HG03342 (cell line): Measurements from ENCODE around the gene PGPEP1.
"Not testable (repeated sequence)": the region's sequence is repeated elsewhere in the genome, so short reads cannot be mapped to it uniquely, and the experiment has no call there.

ENCODE experiments used
- ATAC-seq: cut with Tn5 transposase; IDR thresholded peaks from one replicate; pipeline ENCODE4 v1.9.1; 2021; ENCODE audit warnings: mild to moderate bottlenecking, moderate library complexity; ENCODE audit not compliant: unreplicated experiment

Gene PGPEP1

GRCh38 chr19:18308051-18308947 is 32.1 kb upstream of the PGPEP1 start:
- ATAC-seq: no peak

GRCh38 chr19:18308948-18309325 is 31.5 kb upstream of the PGPEP1 start:
- ATAC-seq: no peak

GRCh38 chr19:18309525-18310064 is 30.8 kb upstream of the PGPEP1 start:
- ATAC-seq: no peak

- ATAC-seq: no peak
Measured at GRCh38 chr19:18310118-18310909, 30.1 kb upstream of the PGPEP1 start.

- no peak for ATAC-seq
Measured at GRCh38 chr19:18310966-18311365, 29.4 kb upstream of the PGPEP1 start.

GRCh38 chr19:18311502-18312091 is 28.8 kb upstream of the PGPEP1 start:
- no peak for ATAC-seq

GRCh38 chr19:18312092-18312534 is 28.3 kb upstream of the PGPEP1 start:
- no peak for ATAC-seq

GRCh38 chr19:18313398-18313797 is 27.0 kb upstream of the PGPEP1 start:
- no peak for ATAC-seq

- no peak for ATAC-seq
Measured at GRCh38 chr19:18317961-18318800, 22.2 kb upstream of the PGPEP1 start.

GRCh38 chr19:18319591-18320135 is 20.7 kb upstream of the PGPEP1 start:
- no peak for ATAC-seq

- no peak for ATAC-seq
Measured at GRCh38 chr19:18320865-18321733, 19.3 kb upstream of the PGPEP1 start.

GRCh38 chr19:18321734-18322102 is 18.7 kb upstream of the PGPEP1 start:
- no peak for ATAC-seq

- peak; percentile 4 for ATAC-seq
Measured at GRCh38 chr19:18322318-18322758, 18.1 kb upstream of the PGPEP1 start.

- ATAC-seq: peak; percentile 89
Measured at GRCh38 chr19:18322759-18323460, 17.5 kb upstream of the PGPEP1 start, which contains the start of gene LSM4. LSM4 (minus strand) TSS chr19:18323076; CDS start chr19:18323020, 56 bp downstream.

- ATAC-seq: not testable (repeated sequence)
Measured at GRCh38 chr19:18324373-18324731, 16.0 kb upstream of the PGPEP1 start.

GRCh38 chr19:18326772-18327171 is 13.6 kb upstream of the PGPEP1 start:
- ATAC-seq: no peak

GRCh38 chr19:18328340-18329034 is 11.9 kb upstream of the PGPEP1 start:
- peak; percentile 89 for ATAC-seq

GRCh38 chr19:18329035-18329376 is 11.4 kb upstream of the PGPEP1 start:
- no peak for ATAC-seq
